HEK293 (cell line): ENCODE results near the gene RPL13A.

ENCODE experiments used
- CTCF ChIA-PET: fragments of 350-600 bp; formaldehyde crosslinking; extraction: SDS; loops from one replicate; lab custom pipeline; 2021; ENCODE audit warnings: antibody characterized with exemption; lab: Yijun Ruan, JAX
- POLR2A ChIA-PET: fragments of 300-600 bp; formaldehyde crosslinking; extraction: SDS; loops from one replicate; lab custom pipeline; 2020; ENCODE audit warnings: antibody characterized with exemption, inconsistent platforms; lab: Yijun Ruan, JAX
- H3K27ac ChIP-seq: fragments of 200-500 bp; sonication (Bioruptor generic); 2 replicates; pipeline ENCODE4 v1.5.1; 2014; ENCODE audit warnings: low read depth, low read length, control low read depth, inconsistent platforms; ENCODE audit errors: extremely low read depth
- H3K36me3 ChIP-seq, 2 experiments: fragments of 200-500 bp in 1 of 2; sonication (Bioruptor generic) in 1 of 2; 1 replicate in 1 of 2; 2 replicates in 1 of 2; pipeline ENCODE4 v1.5.1; 2014 to 2017; ENCODE audit warnings: inconsistent platforms in 2 of 2, low read length in 2 of 2; ENCODE audit not compliant: control insufficient read depth in 2 of 2, insufficient read depth in 1 of 2
- H3K4me1 ChIP-seq: fragments of 200-500 bp; sonication (Bioruptor generic); 2 replicates; pipeline ENCODE4 v1.5.1; 2014; ENCODE audit warnings: mild to moderate bottlenecking, low read length, inconsistent platforms; ENCODE audit not compliant: control insufficient read depth, insufficient read depth
- H3K4me3 ChIP-seq: 2 replicates; pipeline ENCODE4 v1.5.1; 2011; ENCODE audit warnings: low read depth, mild to moderate bottlenecking, control low read depth, low read length, moderate library complexity
- H3K9me3 ChIP-seq: fragments of 200-500 bp; sonication (Bioruptor generic); 2 replicates; pipeline ENCODE4 v1.5.1; 2014; ENCODE audit warnings: low read depth, low read length, inconsistent platforms; ENCODE audit not compliant: control insufficient read depth, insufficient read depth
- GLI4 ChIP-seq: fragments of 450-650 bp; formaldehyde crosslinking; IDR thresholded peaks from 2 replicates; pipeline ENCODE4 v1.5.1; 2016; ENCODE audit warnings: missing biosample characterization, missing genetic modification characterization
- GLIS2 ChIP-seq: fragments of 450-650 bp; formaldehyde crosslinking; IDR thresholded peaks from 2 replicates; pipeline ENCODE4 v1.5.1; 2016; ENCODE audit warnings: missing biosample characterization, missing genetic modification characterization
- KLF1 ChIP-seq: fragments of 450-650 bp; formaldehyde crosslinking; IDR thresholded peaks from 2 replicates; pipeline ENCODE4 v1.5.1; 2016; ENCODE audit warnings: missing biosample characterization, missing genetic modification characterization
- KLF7 ChIP-seq: fragments of 450-650 bp; formaldehyde crosslinking; IDR thresholded peaks from 2 replicates; pipeline ENCODE4 v1.5.1; 2016; ENCODE audit warnings: missing biosample characterization, missing genetic modification characterization, borderline replicate concordance
- KLF8 ChIP-seq: fragments of 450-650 bp; formaldehyde crosslinking; IDR thresholded peaks from 2 replicates; pipeline ENCODE4 v1.5.1; 2016; ENCODE audit warnings: missing biosample characterization, missing genetic modification characterization
- PRDM1 ChIP-seq: fragments of 450-650 bp; formaldehyde crosslinking; IDR thresholded peaks from 2 replicates; pipeline ENCODE4; 2016; ENCODE audit warnings: missing biosample characterization, missing genetic modification characterization
- SCRT1 ChIP-seq: fragments of 450-650 bp; formaldehyde crosslinking; IDR thresholded peaks from 2 replicates; pipeline ENCODE4 v1.5.1; 2016; ENCODE audit warnings: missing biosample characterization, missing genetic modification characterization, borderline replicate concordance
- SCRT2 ChIP-seq: fragments of 450-650 bp; formaldehyde crosslinking; IDR thresholded peaks from 2 replicates; pipeline ENCODE4 v1.5.1; 2016; ENCODE audit warnings: missing biosample characterization, missing genetic modification characterization
- SP3 ChIP-seq: fragments of 450-650 bp; formaldehyde crosslinking; IDR thresholded peaks from 2 replicates; pipeline ENCODE4 v1.5.1; 2016; ENCODE audit warnings: missing biosample characterization, missing genetic modification characterization
- ZBTB10 ChIP-seq: fragments of 450-650 bp; formaldehyde crosslinking; IDR thresholded peaks from 2 replicates; pipeline ENCODE4 v1.5.1; 2016; ENCODE audit warnings: missing biosample characterization, missing genetic modification characterization
- ZBTB17 ChIP-seq: fragments of 450-650 bp; formaldehyde crosslinking; IDR thresholded peaks from 2 replicates; pipeline ENCODE4 v1.5.1; 2016; ENCODE audit warnings: missing biosample characterization, missing genetic modification characterization
- ZBTB20 ChIP-seq: fragments of 450-650 bp; formaldehyde crosslinking; IDR thresholded peaks from 2 replicates; pipeline ENCODE4 v1.5.1; 2016; ENCODE audit warnings: missing biosample characterization, missing genetic modification characterization
- ZFHX2 ChIP-seq: fragments of 450-650 bp; formaldehyde crosslinking; conservative IDR thresholded peaks from 2 replicates; pipeline ENCODE4 v1.5.1; 2016; ENCODE audit warnings: missing biosample characterization, missing genetic modification characterization
- ZIC2 ChIP-seq: fragments of 450-650 bp; formaldehyde crosslinking; IDR thresholded peaks from 2 replicates; pipeline ENCODE4 v1.5.1; 2016; ENCODE audit warnings: missing biosample characterization, missing genetic modification characterization
- ZNF132 ChIP-seq: fragments of 450-650 bp; formaldehyde crosslinking; IDR thresholded peaks from 2 replicates; pipeline ENCODE4 v1.5.1; 2017; ENCODE audit warnings: missing biosample characterization, missing genetic modification characterization, borderline replicate concordance
- ZNF184 ChIP-seq: fragments of 450-650 bp; IDR thresholded peaks from 2 replicates; pipeline ENCODE4 v1.5.1; 2018; ENCODE audit warnings: missing biosample characterization, mild to moderate bottlenecking, missing genetic modification characterization
- ZNF24 ChIP-seq: fragments of 450-650 bp; formaldehyde crosslinking; IDR thresholded peaks from 2 replicates; pipeline ENCODE4 v1.5.1; 2016; ENCODE audit warnings: missing biosample characterization, missing genetic modification characterization
- ZNF311 ChIP-seq: fragments of 450-650 bp; formaldehyde crosslinking; IDR thresholded peaks from 2 replicates; pipeline ENCODE4 v1.5.1; 2017; ENCODE audit warnings: missing biosample characterization, missing genetic modification characterization, borderline replicate concordance
- ZNF341 ChIP-seq: fragments of 450-650 bp; formaldehyde crosslinking; IDR thresholded peaks from 2 replicates; pipeline ENCODE4; 2016; ENCODE audit warnings: low read depth, missing biosample characterization, missing genetic modification characterization
- ZNF423 ChIP-seq: fragments of 450-650 bp; formaldehyde crosslinking; IDR thresholded peaks from 2 replicates; pipeline ENCODE4 v1.5.1; 2016; ENCODE audit warnings: missing biosample characterization, missing genetic modification characterization
- ZNF473 ChIP-seq: fragments of 450-650 bp; formaldehyde crosslinking; IDR thresholded peaks from 2 replicates; pipeline ENCODE4 v1.5.1; 2017; ENCODE audit warnings: missing biosample characterization, missing genetic modification characterization
- ZNF629 ChIP-seq: fragments of 450-650 bp; formaldehyde crosslinking; IDR thresholded peaks from 2 replicates; pipeline ENCODE4 v1.5.1; 2017; ENCODE audit warnings: missing biosample characterization, missing genetic modification characterization
- ZNF658 ChIP-seq: fragments of 450-650 bp; formaldehyde crosslinking; IDR thresholded peaks from 2 replicates; pipeline ENCODE4; 2016; ENCODE audit warnings: missing biosample characterization, missing genetic modification characterization
- ZNF704 ChIP-seq: fragments of 450-650 bp; formaldehyde crosslinking; IDR thresholded peaks from 2 replicates; pipeline ENCODE4 v1.5.1; 2016; ENCODE audit warnings: missing biosample characterization, missing genetic modification characterization
- ZNF76 ChIP-seq: fragments of 450-650 bp; formaldehyde crosslinking; IDR thresholded peaks from 2 replicates; pipeline ENCODE4; 2016; ENCODE audit warnings: low read depth, missing biosample characterization, missing genetic modification characterization, borderline replicate concordance
- ZNF768 ChIP-seq: fragments of 450-650 bp; formaldehyde crosslinking; IDR thresholded peaks from 2 replicates; pipeline ENCODE4 v1.5.1; 2018; ENCODE audit warnings: missing biosample characterization, mild to moderate bottlenecking, missing genetic modification characterization
- ZXDB ChIP-seq: fragments of 450-650 bp; formaldehyde crosslinking; IDR thresholded peaks from 2 replicates; pipeline ENCODE4 v1.5.1; 2016; ENCODE audit warnings: missing biosample characterization, missing genetic modification characterization
- TF ChIP-seq, protein P1 (sequence below): fragments of 450-650 bp; formaldehyde crosslinking; IDR thresholded peaks from 2 replicates; pipeline ENCODE4 v1.5.1; 2016; ENCODE audit warnings: missing biosample characterization, missing genetic modification characterization, low read depth
- TF ChIP-seq, protein P2 (sequence below): fragments of 450-650 bp; formaldehyde crosslinking; IDR thresholded peaks from 2 replicates; pipeline ENCODE4 v1.5.1; 2016; ENCODE audit warnings: missing biosample characterization, missing genetic modification characterization
- TF ChIP-seq, protein P3 (sequence below): fragments of 450-650 bp; formaldehyde crosslinking; IDR thresholded peaks from 2 replicates; pipeline ENCODE4 v1.5.1; 2017; ENCODE audit warnings: missing biosample characterization, missing genetic modification characterization

RPL13A gene

GRCh38 chr19:49441960-49442350 lies 45.5 kb upstream of the RPL13A start:
- Histone ChIP-seq H3K4me1 (peaks cover 7% of the 10 kb centered on the region), H3K27ac (no peak overlapping the region), H3K4me3 (no peak overlapping the region), H3K9me3 (no peaks in the 10 kb centered on the region), H3K36me3 (peaks cover 0 to 7% of the 10 kb centered on the region in 2 experiments; a peak in 2 of 3 replicates)
- ChIA-PET POLR2A (interaction anchor here (0.7 to 2.3 kb wide), 6 partner anchors 10 to 58 kb away, joined by 3 to 28 read pairs (median 3); partner anchors contain the start of genes ALDH16A1 and PIH1D1), CTCF (interaction anchor here (0.8 to 2.3 kb wide), 7 partner anchors 10 to 239 kb away, joined by 3 to 59 read pairs (median 6); partner anchors contain the start of genes GFY and PIH1D1)
- no peak for TF ChIP-seq GLI4
- TF ChIP-seq ZNF423 (tag by site-specific recombination) = no peak
- 0 out of 2 replicates have a peak, but pooled peaks have one; percentile 4 for TF ChIP-seq KLF7 (tag by site-specific recombination)
- TF ChIP-seq, protein P1, sequence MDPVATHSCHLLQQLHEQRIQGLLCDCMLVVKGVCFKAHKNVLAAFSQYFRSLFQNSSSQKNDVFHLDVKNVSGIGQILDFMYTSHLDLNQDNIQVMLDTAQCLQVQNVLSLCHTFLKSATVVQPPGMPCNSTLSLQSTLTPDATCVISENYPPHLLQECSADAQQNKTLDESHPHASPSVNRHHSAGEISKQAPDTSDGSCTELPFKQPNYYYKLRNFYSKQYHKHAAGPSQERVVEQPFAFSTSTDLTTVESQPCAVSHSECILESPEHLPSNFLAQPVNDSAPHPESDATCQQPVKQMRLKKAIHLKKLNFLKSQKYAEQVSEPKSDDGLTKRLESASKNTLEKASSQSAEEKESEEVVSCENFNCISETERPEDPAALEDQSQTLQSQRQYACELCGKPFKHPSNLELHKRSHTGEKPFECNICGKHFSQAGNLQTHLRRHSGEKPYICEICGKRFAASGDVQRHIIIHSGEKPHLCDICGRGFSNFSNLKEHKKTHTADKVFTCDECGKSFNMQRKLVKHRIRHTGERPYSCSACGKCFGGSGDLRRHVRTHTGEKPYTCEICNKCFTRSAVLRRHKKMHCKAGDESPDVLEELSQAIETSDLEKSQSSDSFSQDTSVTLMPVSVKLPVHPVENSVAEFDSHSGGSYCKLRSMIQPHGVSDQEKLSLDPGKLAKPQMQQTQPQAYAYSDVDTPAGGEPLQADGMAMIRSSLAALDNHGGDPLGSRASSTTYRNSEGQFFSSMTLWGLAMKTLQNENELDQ (tag by site-specific recombination) = no peak
- 0 out of 2 replicates have a peak, but pooled peaks have one; percentile 26 for TF ChIP-seq ZFHX2 (tag by site-specific recombination)
- no peak for TF ChIP-seq ZXDB (tag by site-specific recombination)
- 0 out of 2 replicates have a peak, but pooled peaks have one; percentile 4 for TF ChIP-seq KLF1 (tag by site-specific recombination)
- no peak for TF ChIP-seq ZNF341 (tag by site-specific recombination)
- TF ChIP-seq ZNF768 (tag by site-specific recombination) = no peak
- no peak for TF ChIP-seq ZNF658 (tag by site-specific recombination)
- TF ChIP-seq, protein P2, sequence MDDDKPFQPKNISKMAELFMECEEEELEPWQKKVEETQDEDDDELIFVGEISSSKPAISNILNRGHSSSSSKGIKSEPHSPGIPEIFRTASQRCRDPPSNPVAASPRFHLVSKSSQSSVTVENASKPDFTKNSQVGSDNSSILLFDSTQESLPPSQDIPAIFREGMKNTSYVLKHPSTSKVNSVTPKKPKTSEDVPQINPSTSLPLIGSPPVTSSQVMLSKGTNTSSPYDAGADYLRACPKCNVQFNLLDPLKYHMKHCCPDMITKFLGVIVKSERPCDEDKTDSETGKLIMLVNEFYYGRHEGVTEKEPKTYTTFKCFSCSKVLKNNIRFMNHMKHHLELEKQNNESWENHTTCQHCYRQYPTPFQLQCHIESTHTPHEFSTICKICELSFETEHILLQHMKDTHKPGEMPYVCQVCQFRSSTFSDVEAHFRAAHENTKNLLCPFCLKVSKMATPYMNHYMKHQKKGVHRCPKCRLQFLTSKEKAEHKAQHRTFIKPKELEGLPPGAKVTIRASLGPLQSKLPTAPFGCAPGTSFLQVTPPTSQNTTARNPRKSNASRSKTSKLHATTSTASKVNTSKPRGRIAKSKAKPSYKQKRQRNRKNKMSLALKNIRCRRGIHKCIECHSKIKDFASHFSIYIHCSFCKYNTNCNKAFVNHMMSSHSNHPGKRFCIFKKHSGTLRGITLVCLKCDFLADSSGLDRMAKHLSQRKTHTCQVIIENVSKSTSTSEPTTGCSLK = no peak
- no peak for TF ChIP-seq ZNF132 (tag by site-specific recombination)
- TF ChIP-seq SCRT2 (tag by site-specific recombination) = peak; percentile 88
- TF ChIP-seq KLF8 (tag by site-specific recombination) = 0 out of 2 replicates have a peak, but pooled peaks have one; percentile 8
- no peak for TF ChIP-seq ZNF704 (tag by site-specific recombination)
- no peak for TF ChIP-seq ZNF184 (tag by site-specific recombination)
- TF ChIP-seq SCRT1 (tag by site-specific recombination) = peak; percentile 78
- peak; percentile 78 for TF ChIP-seq ZBTB20 (tag by site-specific recombination)
- TF ChIP-seq ZIC2 = peak; percentile 33; the same call in 1 of the 2 replicates
- TF ChIP-seq ZNF473 (tag by site-specific recombination) = no peak
- no peak for TF ChIP-seq SP3 (tag by site-specific recombination)
- TF ChIP-seq ZNF24 (tag by site-specific recombination) = no peak
- 0 out of 2 replicates have a peak, but pooled peaks have one; percentile 35 for TF ChIP-seq ZBTB10 (tag by site-specific recombination)
- peak; percentile 89 for TF ChIP-seq ZBTB17 (tag by site-specific recombination)
- TF ChIP-seq ZNF76 = peak; percentile 20; the same call in 1 of the 2 replicates
- TF ChIP-seq ZNF311 = peak; percentile 54; the same call in 1 of the 2 replicates
- TF ChIP-seq, protein P3, sequence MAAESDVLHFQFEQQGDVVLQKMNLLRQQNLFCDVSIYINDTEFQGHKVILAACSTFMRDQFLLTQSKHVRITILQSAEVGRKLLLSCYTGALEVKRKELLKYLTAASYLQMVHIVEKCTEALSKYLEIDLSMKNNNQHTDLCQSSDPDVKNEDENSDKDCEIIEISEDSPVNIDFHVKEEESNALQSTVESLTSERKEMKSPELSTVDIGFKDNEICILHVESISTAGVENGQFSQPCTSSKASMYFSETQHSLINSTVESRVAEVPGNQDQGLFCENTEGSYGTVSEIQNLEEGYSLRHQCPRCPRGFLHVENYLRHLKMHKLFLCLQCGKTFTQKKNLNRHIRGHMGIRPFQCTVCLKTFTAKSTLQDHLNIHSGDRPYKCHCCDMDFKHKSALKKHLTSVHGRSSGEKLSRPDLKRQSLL = peak; percentile 86; the same call in 1 of the 2 replicates
- peak; percentile 28; the same call in 1 of the 2 replicates for TF ChIP-seq GLIS2
- no peak for TF ChIP-seq ZNF629 (tag by site-specific recombination)
- TF ChIP-seq PRDM1 = 0 out of 2 replicates have a peak, but pooled peaks have one; percentile 67
